Iris pigment epithelial cell (primary cell): ENCODE results near the gene DIP2C.
A peak's percentile ranks its signal among the peaks of the same experiment; 100 is the strongest.

ENCODE experiments used
- DNase-seq: peaks from one replicate; pipeline ENCODE4 v3.0.0-alpha.2; 2011; ENCODE audit warnings: low read depth

Gene DIP2C

DNA sequence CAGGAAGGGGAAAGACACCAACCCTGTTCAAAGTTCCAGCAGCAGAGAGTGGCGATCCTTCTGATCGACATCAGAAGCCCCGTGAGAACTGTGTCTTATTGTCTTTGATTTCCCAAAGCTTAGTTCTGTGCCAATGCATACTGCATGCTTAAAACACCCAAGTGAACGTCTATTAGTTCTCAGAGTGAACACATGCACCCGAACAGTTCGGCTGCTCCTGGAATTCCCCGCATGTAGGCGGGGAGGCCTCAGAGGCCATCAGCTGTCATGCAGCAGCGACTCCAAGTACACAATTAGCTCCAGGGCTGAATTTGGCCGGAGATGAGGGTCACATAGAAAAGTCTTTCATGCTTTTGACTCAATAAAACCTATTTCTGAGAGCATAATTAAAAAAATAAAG lies 277.4 kb downstream of the DIP2C start:
- DNase-seq = peak; percentile 9

- no peak for DNase-seq
These were observed 277.9 kb downstream of the DIP2C start for GRCh38 chr10:411603-412002.

DNA sequence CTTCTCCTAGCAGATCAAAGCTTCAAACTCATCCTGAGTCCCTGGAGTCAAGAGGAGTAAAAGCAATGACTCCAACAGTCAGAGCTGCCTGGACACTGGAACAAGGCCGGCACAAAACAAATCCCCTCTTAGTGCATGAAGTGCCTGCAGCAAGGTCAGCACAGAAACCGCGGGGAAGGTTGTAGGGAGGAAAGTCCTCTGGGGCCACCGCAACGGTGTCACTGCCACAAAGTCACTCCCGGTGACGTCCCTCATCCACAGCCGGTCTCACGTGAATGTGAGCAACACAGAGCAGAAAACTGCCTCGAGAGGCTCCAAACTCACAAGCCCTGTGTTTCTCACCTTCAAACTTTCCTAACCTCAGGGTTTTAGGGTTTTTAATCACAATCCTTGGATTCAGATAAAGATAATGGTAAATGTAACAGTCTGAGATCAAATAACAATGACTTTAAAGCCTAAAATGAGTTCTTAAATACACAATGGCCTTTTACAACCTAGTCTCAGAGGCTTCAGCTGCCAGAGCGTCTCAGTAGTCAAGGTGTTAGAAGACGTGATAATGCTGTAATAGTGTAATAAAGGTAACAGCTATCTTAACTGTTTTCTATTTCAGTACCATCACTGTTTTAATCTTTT lies 279.9 kb downstream of the DIP2C start:
- no peak for DNase-seq

- DNase-seq = no peak
These were observed 281.2 kb downstream of the DIP2C start for GRCh38 chr10:408236-408635.

GRCh38 chr10:406976-407375 lies 282.5 kb downstream of the DIP2C start:
- DNase-seq = no peak

DNA sequence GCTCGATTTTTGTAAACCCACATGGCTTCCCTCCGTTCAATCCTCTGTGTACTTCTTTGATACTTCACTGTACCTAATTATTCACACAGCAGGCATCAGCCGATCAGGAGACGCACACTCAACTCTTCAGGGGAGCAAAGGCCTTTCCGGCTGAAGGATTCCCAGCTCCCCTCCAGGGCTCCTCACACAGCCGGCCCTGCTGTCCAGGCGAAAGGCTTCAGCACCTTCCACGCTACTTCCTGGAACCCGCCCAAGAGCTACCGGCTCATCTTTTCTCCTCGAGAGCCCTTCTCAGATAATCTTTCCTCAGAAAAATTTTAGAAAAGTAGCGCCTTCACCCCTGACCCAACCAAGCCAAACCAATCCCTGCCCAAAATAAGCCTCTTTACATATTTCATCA lies 283.8 kb downstream of the DIP2C start:
- DNase-seq = peak; percentile 34

DNA sequence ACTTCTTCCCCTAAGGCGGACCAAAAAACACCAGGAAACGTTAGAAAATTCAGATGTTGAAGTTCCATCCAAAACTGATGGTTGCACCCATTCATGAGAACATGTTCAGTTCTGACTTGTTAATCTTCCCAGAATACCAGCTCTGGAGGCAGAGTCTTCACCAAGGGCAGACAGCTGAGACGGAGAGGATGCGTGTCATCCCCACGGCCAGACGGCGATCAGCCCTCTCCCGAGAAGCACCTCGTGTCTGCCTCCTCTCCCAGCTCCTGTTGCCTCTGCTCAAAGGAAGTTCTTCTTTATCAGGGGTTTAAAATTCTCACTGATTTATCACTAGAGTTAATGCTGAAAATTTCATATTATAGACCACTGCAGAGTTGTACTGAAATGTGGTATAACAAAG lies 284.5 kb downstream of the DIP2C start:
- DNase-seq = peak; percentile 78

- peak; percentile 95 for DNase-seq
These were observed 285.1 kb downstream of the DIP2C start for GRCh38 chr10:404346-404745.

GRCh38 chr10:398954-399353 lies 290.5 kb downstream of the DIP2C start:
- DNase-seq = no peak

GRCh38 chr10:397321-398068 lies 292.0 kb downstream of the DIP2C start:
- no peak for DNase-seq

GRCh38 chr10:396535-397220 lies 292.8 kb downstream of the DIP2C start:
- DNase-seq = peak; percentile 2

GRCh38 chr10:396107-396506 lies 293.4 kb downstream of the DIP2C start:
- no peak for DNase-seq

DNA sequence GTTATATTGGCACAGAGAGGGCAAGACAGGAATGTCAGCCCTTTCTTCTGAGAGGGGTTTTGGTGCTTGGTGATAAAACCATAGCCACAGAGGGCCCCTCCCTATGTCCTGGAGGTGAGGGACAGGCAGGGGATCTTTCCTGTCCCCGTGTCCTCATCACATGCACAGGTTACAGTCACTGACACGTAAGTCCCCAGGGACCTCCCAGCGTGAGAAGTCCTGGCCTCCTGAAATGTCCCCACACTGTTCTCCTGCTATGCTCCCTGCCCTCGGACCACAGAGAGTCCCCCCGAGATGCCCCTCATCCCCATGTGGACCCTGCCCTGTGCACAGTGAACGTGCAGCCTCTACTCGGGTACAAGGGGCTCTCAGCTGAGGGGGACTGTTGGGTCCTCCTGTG lies 293.8 kb downstream of the DIP2C start:
- no peak for DNase-seq

GRCh38 chr10:394439-395101 lies 294.9 kb downstream of the DIP2C start:
- DNase-seq = peak; percentile 11

GRCh38 chr10:393787-394438 lies 295.6 kb downstream of the DIP2C start:
- DNase-seq = no peak

DNA sequence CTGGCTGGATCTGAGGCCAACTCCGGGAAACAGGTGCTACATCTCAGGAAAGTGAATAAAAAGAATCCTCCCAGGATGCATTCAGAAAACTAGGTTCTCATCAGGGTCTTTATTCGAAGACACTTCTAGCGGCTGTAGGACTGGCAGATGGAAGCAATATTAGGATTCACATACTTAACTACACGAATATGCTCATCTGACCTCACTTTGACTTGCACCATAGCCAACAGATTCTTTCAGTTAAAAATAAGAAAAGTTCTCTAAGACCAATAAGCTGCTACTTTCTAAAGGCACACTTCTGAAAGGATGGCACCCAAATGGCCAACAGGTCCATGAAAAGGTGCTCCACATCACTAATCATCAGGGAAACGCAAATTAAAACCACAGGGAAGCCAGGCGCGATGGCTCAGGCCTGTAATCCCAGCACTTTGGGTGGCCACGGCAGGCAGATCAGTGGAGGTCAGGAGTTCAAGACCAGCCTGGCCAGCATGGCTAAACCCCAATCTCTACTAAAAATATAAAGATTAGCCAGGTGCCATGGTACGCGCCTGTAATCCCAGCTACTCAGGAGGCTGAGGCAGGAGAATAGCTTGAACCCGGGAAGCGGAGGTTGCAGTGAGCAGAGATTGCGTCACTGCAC lies 296.2 kb downstream of the DIP2C start:
- no peak for DNase-seq

GRCh38 chr10:392705-393037 lies 296.8 kb downstream of the DIP2C start:
- no peak for DNase-seq

GRCh38 chr10:391847-392704 lies 297.4 kb downstream of the DIP2C start:
- DNase-seq = no peak

DNA sequence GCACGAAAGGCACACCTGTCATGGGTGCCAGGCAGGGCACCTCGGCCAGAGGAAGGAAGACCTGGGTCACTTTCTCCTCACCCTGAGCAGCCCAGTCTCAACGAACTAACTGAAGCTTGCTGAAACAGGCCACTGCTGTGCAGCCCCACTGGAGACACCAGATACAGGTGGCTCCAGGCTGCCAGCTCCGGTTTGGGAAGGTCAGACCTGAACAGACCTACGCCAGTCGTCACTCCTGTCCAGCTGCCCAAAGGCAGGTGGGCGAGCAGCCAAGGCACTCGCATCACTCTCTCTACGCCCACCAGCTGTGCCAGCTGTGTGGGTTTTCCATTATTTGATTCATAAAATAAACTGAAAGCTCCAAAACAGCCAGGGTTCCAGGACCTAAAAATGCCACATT lies 298.2 kb downstream of the DIP2C start:
- DNase-seq = no peak

- DNase-seq = no peak
These were observed 298.9 kb downstream of the DIP2C start for GRCh38 chr10:390449-391100.
